Measurements from ENCODE around the gene ZNF577.
"Not testable (repeated sequence)": the region's sequence is repeated elsewhere in the genome, so short reads cannot be mapped to it uniquely, and the experiment has no call there.

Gene ZNF577

GRCh38 chr19:51906108-51906507 is 18.4 kb upstream of the ZNF577 start:
- H3K27ac ChIP-seq (ENCODE audit: low read depth, low read length, severe bottlenecking); H3K4me3 ChIP-seq (ENCODE audit: extremely low read depth, insufficient read depth, low read length, poor library complexity, severe bottlenecking); H3K4me1 ChIP-seq (ENCODE audit: control insufficient read depth, insufficient read depth, low read length, poor library complexity, severe bottlenecking): not testable (repeated sequence)
- H3K9me3 ChIP-seq (ENCODE audit: control insufficient read depth, low read length): peaks cover 49% of the 10 kb centered on the region
- peaks cover 24% of the 10 kb centered on the region for H3K36me3 ChIP-seq (ENCODE audit: control insufficient read depth, insufficient read depth, low read length)
- WGBS, 2 experiments (ENCODE audit: insufficient coverage in 2 of 2): 77 to 82% methylated on average over 8 to 9 of the region's 9 CpGs

- not testable (repeated sequence) for H3K27ac ChIP-seq (ENCODE audit: low read depth, low read length, severe bottlenecking); H3K4me1 ChIP-seq (ENCODE audit: control insufficient read depth, insufficient read depth, low read length, poor library complexity, severe bottlenecking); H3K4me3 ChIP-seq (ENCODE audit: extremely low read depth, insufficient read depth, low read length, poor library complexity, severe bottlenecking)
- H3K9me3 ChIP-seq (ENCODE audit: control insufficient read depth, low read length): peaks cover 50% of the 10 kb centered on the region
- peaks cover 29% of the 10 kb centered on the region for H3K36me3 ChIP-seq (ENCODE audit: control insufficient read depth, insufficient read depth, low read length)
- WGBS, 2 experiments (ENCODE audit: insufficient coverage in 2 of 2): no CpG with 5 or more reads among the region's 3 CpGs
Observed at GRCh38 chr19:51905639-51906038, 17.9 kb upstream of the ZNF577 start.

GRCh38 chr19:51905206-51905605 is 17.5 kb upstream of the ZNF577 start:
- peaks cover 33% of the 10 kb centered on the region for H3K36me3 ChIP-seq (ENCODE audit: control insufficient read depth, insufficient read depth, low read length)
- no CpG with 5 or more reads among the region's 3 CpGs for WGBS, 2 experiments (ENCODE audit: insufficient coverage in 2 of 2)
- H3K4me1 ChIP-seq (ENCODE audit: control insufficient read depth, insufficient read depth, low read length, poor library complexity, severe bottlenecking): no peaks in the 10 kb centered on the region
- peak overlapping the region; percentile 92 for H3K4me3 ChIP-seq (ENCODE audit: extremely low read depth, insufficient read depth, low read length, poor library complexity, severe bottlenecking)
- no peak overlapping the region for H3K27ac ChIP-seq (ENCODE audit: low read depth, low read length, severe bottlenecking)
- peaks cover 55% of the 10 kb centered on the region for H3K9me3 ChIP-seq (ENCODE audit: control insufficient read depth, low read length)

DNA sequence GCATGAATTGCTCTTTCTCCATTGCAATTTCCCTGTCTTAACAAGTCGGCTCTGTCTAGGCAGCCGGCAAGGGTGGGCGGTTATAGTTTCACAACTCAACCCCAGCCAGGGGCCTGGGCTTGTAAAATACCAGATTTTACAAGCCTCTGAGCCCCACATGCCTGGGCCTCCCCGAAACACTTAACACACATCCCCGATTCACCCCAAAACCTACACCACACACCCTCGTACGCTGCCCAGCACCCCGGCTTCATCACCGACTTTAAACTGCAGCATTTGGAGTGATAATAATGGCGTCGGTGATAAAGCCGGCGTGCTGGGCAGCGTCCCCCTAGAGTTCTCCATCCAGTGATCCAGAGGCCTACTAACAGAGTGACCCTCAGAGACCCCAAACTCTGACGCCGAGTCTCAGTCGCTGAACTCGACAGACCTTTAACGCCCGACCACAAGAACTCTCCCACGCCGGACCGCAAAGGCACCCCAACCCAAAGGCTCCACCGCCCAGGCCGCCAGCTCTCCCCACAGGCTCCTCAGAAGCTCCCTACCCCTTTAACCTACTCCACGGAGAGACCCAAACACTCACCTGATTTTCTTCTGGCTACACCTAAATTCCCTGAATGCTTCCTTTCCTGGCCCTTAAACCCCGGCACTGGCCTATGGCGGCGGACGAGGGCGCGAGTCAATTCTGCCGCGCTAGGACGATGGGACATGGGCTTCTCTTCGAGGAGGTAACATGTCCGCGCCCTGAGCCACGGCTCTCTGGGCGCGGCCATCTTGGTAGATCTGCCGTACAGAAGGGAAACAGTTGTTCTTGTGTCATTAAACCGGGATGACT is 16.8 kb upstream of the ZNF577 start, which contains the start of gene ZNF649:
ZNF649 (minus strand) TSS at position 687 of the 835 bp plus-strand sequence. CDS start 4,910 bp downstream, outside the sequence.
- H3K9me3 ChIP-seq (ENCODE audit: control insufficient read depth, low read length): peaks cover 55% of the 10 kb centered on the region

DNA sequence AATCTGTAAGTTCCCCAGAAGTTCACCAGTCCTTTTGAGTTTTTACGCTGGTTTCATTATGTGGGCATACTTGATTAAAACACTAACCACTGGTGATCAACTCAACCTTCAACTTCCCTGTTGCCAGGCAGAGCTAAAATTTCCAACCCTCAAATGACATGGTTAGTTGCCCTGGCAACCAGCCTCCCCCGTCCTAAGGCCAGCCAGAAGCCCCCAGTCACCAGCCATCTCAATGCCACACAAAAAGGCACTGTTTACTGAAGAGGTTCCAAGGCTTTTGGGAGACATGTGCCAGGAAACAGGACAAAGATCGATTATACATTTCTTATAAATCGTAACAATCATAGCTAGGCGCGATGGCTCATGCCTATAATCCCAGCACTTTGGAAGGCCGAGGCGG is 15.4 kb upstream of the ZNF577 start:
- Histone ChIP-seq H3K36me3 (ENCODE audit: control insufficient read depth, insufficient read depth, low read length) (peaks cover 53% of the 10 kb centered on the region), H3K27ac (ENCODE audit: low read depth, low read length, severe bottlenecking) (no peak overlapping the region), H3K4me1 (ENCODE audit: control insufficient read depth, insufficient read depth, low read length, poor library complexity, severe bottlenecking) (no peaks in the 10 kb centered on the region), H3K9me3 (ENCODE audit: control insufficient read depth, low read length) (peaks cover 61% of the 10 kb centered on the region), H3K4me3 (ENCODE audit: extremely low read depth, insufficient read depth, low read length, poor library complexity, severe bottlenecking) (no peak overlapping the region)
- WGBS, 2 experiments (ENCODE audit: insufficient coverage in 2 of 2): 89 to 98% methylated on average over 7 to 8 of the region's 8 CpGs

More for the DNA sequence above, 16.8 kb upstream of the ZNF577 start, which contains the start of gene ZNF649:
- H3K36me3 ChIP-seq (ENCODE audit: control insufficient read depth, insufficient read depth, low read length): peaks cover 40% of the 10 kb centered on the region
- H3K4me3 ChIP-seq (ENCODE audit: extremely low read depth, insufficient read depth, low read length, poor library complexity, severe bottlenecking): peak within 1 kb of the TSS; percentile 92
- WGBS, 2 experiments (ENCODE audit: insufficient coverage in 2 of 2): 0 to 4% methylated on average over 31 to 33 of the region's 43 CpGs
- H3K4me1 ChIP-seq (ENCODE audit: control insufficient read depth, insufficient read depth, low read length, poor library complexity, severe bottlenecking): no peaks in the 10 kb centered on the region
- H3K27ac ChIP-seq (ENCODE audit: low read depth, low read length, severe bottlenecking): peak within 1 kb of the TSS; percentile 66

- H3K36me3 ChIP-seq (ENCODE audit: control insufficient read depth, insufficient read depth, low read length): peaks cover 67% of the 10 kb centered on the region
- H3K27ac ChIP-seq (ENCODE audit: low read depth, low read length, severe bottlenecking): no peak overlapping the region
- no peaks in the 10 kb centered on the region for H3K4me1 ChIP-seq (ENCODE audit: control insufficient read depth, insufficient read depth, low read length, poor library complexity, severe bottlenecking)
- H3K9me3 ChIP-seq (ENCODE audit: control insufficient read depth, low read length): peaks cover 72% of the 10 kb centered on the region
- WGBS, 2 experiments (ENCODE audit: insufficient coverage in 2 of 2): 50% methylated on average over 1 of the region's 4 CpGs; no CpG with 5 or more reads in 1 of the 2 experiments
- H3K4me3 ChIP-seq (ENCODE audit: extremely low read depth, insufficient read depth, low read length, poor library complexity, severe bottlenecking): no peak overlapping the region
Observed at GRCh38 chr19:51901860-51902259, 14.1 kb upstream of the ZNF577 start.

DNA sequence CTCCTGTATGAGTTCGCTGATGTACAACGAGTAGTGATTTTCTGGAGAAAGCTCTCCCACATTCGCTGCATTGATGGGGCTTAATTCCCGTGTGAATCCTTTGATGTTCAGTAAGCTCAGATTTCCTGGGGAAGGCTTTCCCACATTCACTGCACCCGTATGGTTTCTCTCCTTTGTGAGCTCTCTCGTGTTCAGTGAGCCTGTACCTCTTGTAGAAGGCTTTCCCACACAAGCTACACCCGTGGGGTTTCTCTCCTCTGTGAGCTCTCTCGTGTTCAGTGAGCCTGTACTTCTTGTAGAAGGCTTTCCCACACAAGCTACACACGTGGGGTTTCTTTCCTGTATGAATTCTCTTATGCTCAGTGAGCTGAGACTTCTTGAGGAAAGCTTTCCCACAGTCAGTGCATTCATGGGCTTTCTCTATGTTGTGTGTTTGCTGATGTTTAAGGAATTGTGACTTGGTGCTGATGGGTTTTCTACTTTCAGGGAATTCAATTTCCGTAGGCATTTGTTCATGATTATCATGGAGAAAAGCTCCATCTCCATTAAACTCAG is 3.5 kb upstream of the ZNF577 start:
- Histone ChIP-seq H3K36me3 (ENCODE audit: control insufficient read depth, insufficient read depth, low read length) (peaks cover 81% of the 10 kb centered on the region), H3K9me3 (ENCODE audit: control insufficient read depth, low read length) (peaks cover 53% of the 10 kb centered on the region), H3K4me1 (ENCODE audit: control insufficient read depth, insufficient read depth, low read length, poor library complexity, severe bottlenecking) (no peaks in the 10 kb centered on the region), H3K4me3 (ENCODE audit: extremely low read depth, insufficient read depth, low read length, poor library complexity, severe bottlenecking) (no peak overlapping the region), H3K27ac (ENCODE audit: low read depth, low read length, severe bottlenecking) (no peak overlapping the region)
- 93 to 100% methylated on average over 9 to 10 of the region's 10 CpGs for WGBS, 2 experiments (ENCODE audit: insufficient coverage in 2 of 2)

GRCh38 chr19:51889934-51890333 is 2.2 kb upstream of the ZNF577 start:
- no peaks in the 10 kb centered on the region for H3K4me1 ChIP-seq (ENCODE audit: control insufficient read depth, insufficient read depth, low read length, poor library complexity, severe bottlenecking)
- peaks cover 54% of the 10 kb centered on the region for H3K9me3 ChIP-seq (ENCODE audit: control insufficient read depth, low read length)
- no peak overlapping the region for H3K4me3 ChIP-seq (ENCODE audit: extremely low read depth, insufficient read depth, low read length, poor library complexity, severe bottlenecking)
- H3K36me3 ChIP-seq (ENCODE audit: control insufficient read depth, insufficient read depth, low read length): peaks cover 67% of the 10 kb centered on the region
- H3K27ac ChIP-seq (ENCODE audit: low read depth, low read length, severe bottlenecking): no peak overlapping the region

GRCh38 chr19:51884713-51885112 is 3.0 kb downstream of the ZNF577 start:
- WGBS, 2 experiments (ENCODE audit: insufficient coverage in 2 of 2): 100% methylated on average over 1 of the region's 2 CpGs
- peaks cover 31% of the 10 kb centered on the region for H3K36me3 ChIP-seq (ENCODE audit: control insufficient read depth, insufficient read depth, low read length)
- H3K4me1 ChIP-seq (ENCODE audit: control insufficient read depth, insufficient read depth, low read length, poor library complexity, severe bottlenecking): no peaks in the 10 kb centered on the region
- H3K4me3 ChIP-seq (ENCODE audit: extremely low read depth, insufficient read depth, low read length, poor library complexity, severe bottlenecking): no peak overlapping the region
- H3K27ac ChIP-seq (ENCODE audit: low read depth, low read length, severe bottlenecking): no peak overlapping the region
- H3K9me3 ChIP-seq (ENCODE audit: control insufficient read depth, low read length): peaks cover 34% of the 10 kb centered on the region

- H3K27ac ChIP-seq (ENCODE audit: low read depth, low read length, severe bottlenecking): no peak overlapping the region
- no peak overlapping the region for H3K4me3 ChIP-seq (ENCODE audit: extremely low read depth, insufficient read depth, low read length, poor library complexity, severe bottlenecking)
Observed at GRCh38 chr19:51882518-51882917, 5.2 kb downstream of the ZNF577 start.

GRCh38 chr19:51873097-51873496 is 14.7 kb downstream of the ZNF577 start:
- 93% methylated on average over 4 of the region's 4 CpGs; no CpG with 5 or more reads in 1 of the 2 experiments for WGBS, 2 experiments (ENCODE audit: insufficient coverage in 2 of 2)
- Histone ChIP-seq H3K36me3 (ENCODE audit: control insufficient read depth, insufficient read depth, low read length) (peaks cover 77% of the 10 kb centered on the region), H3K4me1 (ENCODE audit: control insufficient read depth, insufficient read depth, low read length, poor library complexity, severe bottlenecking) (no peaks in the 10 kb centered on the region), H3K9me3 (ENCODE audit: control insufficient read depth, low read length) (peaks cover 71% of the 10 kb centered on the region), H3K27ac (ENCODE audit: low read depth, low read length, severe bottlenecking) (no peak overlapping the region), H3K4me3 (ENCODE audit: extremely low read depth, insufficient read depth, low read length, poor library complexity, severe bottlenecking) (no peak overlapping the region)

More at GRCh38 chr19:51882518-51882917, 5.2 kb downstream of the ZNF577 start:
- H3K4me1 ChIP-seq (ENCODE audit: control insufficient read depth, insufficient read depth, low read length, poor library complexity, severe bottlenecking): no peaks in the 10 kb centered on the region
- 100% methylated on average over 3 of the region's 3 CpGs; no CpG with 5 or more reads in 1 of the 2 experiments for WGBS, 2 experiments (ENCODE audit: insufficient coverage in 2 of 2)
- peaks cover 34% of the 10 kb centered on the region for H3K36me3 ChIP-seq (ENCODE audit: control insufficient read depth, insufficient read depth, low read length)
- H3K9me3 ChIP-seq (ENCODE audit: control insufficient read depth, low read length): peaks cover 28% of the 10 kb centered on the region
